MCF 10A (cell line): ENCODE data around the gene DYNC1H1. TPM values are rescaled to one million over a fixed set of nuclear protein-coding genes. Genes with fewer than 3 reads are reported as not detected.

Experiments
- BruUV-seq: library from RNA; stranded (reverse); fragments of 400-500 nt; replicated peaks from 2 replicates; lab custom pipeline; 2021; lab: Mats Ljungman, UMichigan
- CTCF ChIA-PET: fragments of 300-600 bp; sonication (Branson Sonifier 250); formaldehyde crosslinking; extraction: SDS; loops from one replicate; lab custom pipeline; 2021; ENCODE audit warnings: antibody characterized with exemption, inconsistent platforms; lab: Yijun Ruan, JAX
- POLR2A ChIA-PET: fragments of 300-600, 350-650 bp; sonication (Branson Sonifier 250); formaldehyde crosslinking; extraction: SDS; loops from one replicate; lab custom pipeline; 2020; ENCODE audit warnings: antibody characterized with exemption, inconsistent platforms; lab: Yijun Ruan, JAX
- DNase-seq: peaks from one replicate; pipeline ENCODE4 v3.0.0-alpha.2; 2018; ENCODE audit not compliant: unreplicated experiment
- H3K27ac Mint-ChIP-seq: one replicate; pipeline ENCODE4 v1.8.0; 2022; ENCODE audit warnings: mild to moderate bottlenecking, low read depth, mixed read lengths; ENCODE audit not compliant: unreplicated experiment
- H3K27me3 Mint-ChIP-seq: one replicate; pipeline ENCODE4 v1.8.0; 2022; ENCODE audit warnings: mixed read lengths; ENCODE audit not compliant: insufficient read depth, unreplicated experiment
- H3K36me3 Mint-ChIP-seq: one replicate; pipeline ENCODE4 v1.8.0; 2022; ENCODE audit warnings: mild to moderate bottlenecking, moderate library complexity, mixed read lengths; ENCODE audit not compliant: insufficient read depth, unreplicated experiment
- H3K4me1 Mint-ChIP-seq: one replicate; pipeline ENCODE4 v1.8.0; 2022; ENCODE audit warnings: mixed read lengths; ENCODE audit not compliant: insufficient read depth, unreplicated experiment
- H3K4me3 Mint-ChIP-seq: one replicate; pipeline ENCODE4 v1.8.0; 2022; ENCODE audit warnings: mild to moderate bottlenecking, moderate library complexity, mixed read lengths; ENCODE audit not compliant: unreplicated experiment
- H3K9me3 Mint-ChIP-seq: one replicate; pipeline ENCODE4 v1.8.0; 2022; ENCODE audit warnings: mixed read lengths; ENCODE audit not compliant: unreplicated experiment
- CTCF ChIP-seq: fragments of 200-600 bp; IDR thresholded peaks from one replicate; pipeline ENCODE4 v1.8.0; 2022; ENCODE audit warnings: antibody characterized with exemption, mild to moderate bottlenecking; ENCODE audit not compliant: unreplicated experiment
- intact Hi-C: fragments of 100-400 bp; cut with micrococcal nuclease; formaldehyde crosslinking; loops from 2 replicates; pipeline ENCODE4 v1.14.1; 2022
- total RNA-seq: library from RNA; stranded (reverse); gene quantifications from 2 replicates; pipeline ENCODE4 v1.2.3, GENCODE V29; 2022

Gene DYNC1H1
- total RNA-seq, 1 experiment from 2014 or later, result 704 TPM

GRCh38 chr14:101997429-101998336, 33.3 kb downstream of the DYNC1H1 start:
- intact Hi-C loops, result no loop called here
- no peaks in the 10 kb centered on the region for H3K9me3 Mint-ChIP-seq
- no peak overlapping the region for H3K4me3 Mint-ChIP-seq
- H3K36me3 Mint-ChIP-seq, result peaks cover 100% of the 10 kb centered on the region
- DNase-seq, result no peak
- H3K27me3 Mint-ChIP-seq, result no peaks in the 10 kb centered on the region
- BruUV-seq, result no TSS peak
- ChIA-PET POLR2A (no interaction called here), CTCF (no interaction called here)
- no peaks in the 10 kb centered on the region for H3K4me1 Mint-ChIP-seq
- TF ChIP-seq CTCF, result no peak
- peak overlapping the region; percentile 8 for H3K27ac Mint-ChIP-seq

- Mint-ChIP-seq H3K27ac (no peak overlapping the region), H3K27me3 (no peaks in the 10 kb centered on the region), H3K4me1 (no peaks in the 10 kb centered on the region), H3K9me3 (no peaks in the 10 kb centered on the region), H3K4me3 (no peak overlapping the region), H3K36me3 (peaks cover 100% of the 10 kb centered on the region)
- intact Hi-C loops, result no loop called here
- POLR2A ChIA-PET, result no interaction called here
- DNase-seq, result no peak
- CTCF ChIA-PET, result interaction anchor here (0.8 kb wide), 2 partner anchors 21 to 40 kb away, joined by 3 read pairs; no protein-coding TSS in a partner anchor
- TF ChIP-seq CTCF, result no peak
- TSS peak; percentile 42 for BruUV-seq
These were observed 36.5 kb downstream of the DYNC1H1 start for GRCh38 chr14:102000902-102001301.

DNA sequence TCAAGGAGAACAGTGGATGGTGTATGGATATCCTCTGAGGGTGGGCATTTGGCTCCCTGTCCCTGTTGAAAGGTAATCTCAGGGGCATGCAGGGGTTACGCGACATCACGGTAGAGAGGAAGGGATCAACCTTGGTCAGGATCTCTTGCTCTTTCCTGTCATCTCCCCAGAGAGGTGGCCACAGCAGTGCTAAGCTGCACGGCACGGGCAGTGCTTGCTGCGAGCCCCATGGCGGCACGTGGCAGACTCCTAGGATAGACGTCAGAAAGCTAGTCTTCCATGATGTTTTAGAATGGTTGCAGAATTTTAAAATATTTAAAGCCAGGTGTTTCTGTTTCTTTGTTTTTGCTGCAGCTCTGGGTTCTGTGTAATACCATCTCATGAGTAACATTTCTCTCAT, 41.0 kb downstream of the DYNC1H1 start:
- Mint-ChIP-seq H3K27ac (no peak overlapping the region), H3K36me3 (peaks cover 95% of the 10 kb centered on the region), H3K9me3 (no peaks in the 10 kb centered on the region), H3K4me1 (no peaks in the 10 kb centered on the region), H3K4me3 (no peak overlapping the region), H3K27me3 (no peaks in the 10 kb centered on the region)
- BruUV-seq, result no TSS peak
- ChIA-PET CTCF (interaction anchor here (0.5 kb wide), 1 partner anchor 1702 kb away, joined by 3 read pairs; no protein-coding TSS in a partner anchor), POLR2A (interaction anchor here (0.7 kb wide), 1 partner anchor 40 kb away, joined by 3 read pairs; no protein-coding TSS in a partner anchor)
- no peak for TF ChIP-seq CTCF
- intact Hi-C loops, result no loop called here
- DNase-seq, result no peak

GRCh38 chr14:102007916-102008418, 43.6 kb downstream of the DYNC1H1 start:
- BruUV-seq, result no TSS peak
- H3K4me3 Mint-ChIP-seq, result no peak overlapping the region
- intact Hi-C loops, result no loop called here
- ChIA-PET POLR2A (interaction anchor here (1.0 kb wide), 1 partner anchor 55 kb away, joined by 3 read pairs; no protein-coding TSS in a partner anchor), CTCF (no interaction called here)
- H3K4me1 Mint-ChIP-seq, result no peaks in the 10 kb centered on the region
- TF ChIP-seq CTCF, result no peak
- no peaks in the 10 kb centered on the region for H3K27me3 Mint-ChIP-seq
- no peak for DNase-seq
- H3K9me3 Mint-ChIP-seq, result no peaks in the 10 kb centered on the region
- no peak overlapping the region for H3K27ac Mint-ChIP-seq
- H3K36me3 Mint-ChIP-seq, result peaks cover 95% of the 10 kb centered on the region
